ENCODE measurements around the gene ZFR.

DNA sequence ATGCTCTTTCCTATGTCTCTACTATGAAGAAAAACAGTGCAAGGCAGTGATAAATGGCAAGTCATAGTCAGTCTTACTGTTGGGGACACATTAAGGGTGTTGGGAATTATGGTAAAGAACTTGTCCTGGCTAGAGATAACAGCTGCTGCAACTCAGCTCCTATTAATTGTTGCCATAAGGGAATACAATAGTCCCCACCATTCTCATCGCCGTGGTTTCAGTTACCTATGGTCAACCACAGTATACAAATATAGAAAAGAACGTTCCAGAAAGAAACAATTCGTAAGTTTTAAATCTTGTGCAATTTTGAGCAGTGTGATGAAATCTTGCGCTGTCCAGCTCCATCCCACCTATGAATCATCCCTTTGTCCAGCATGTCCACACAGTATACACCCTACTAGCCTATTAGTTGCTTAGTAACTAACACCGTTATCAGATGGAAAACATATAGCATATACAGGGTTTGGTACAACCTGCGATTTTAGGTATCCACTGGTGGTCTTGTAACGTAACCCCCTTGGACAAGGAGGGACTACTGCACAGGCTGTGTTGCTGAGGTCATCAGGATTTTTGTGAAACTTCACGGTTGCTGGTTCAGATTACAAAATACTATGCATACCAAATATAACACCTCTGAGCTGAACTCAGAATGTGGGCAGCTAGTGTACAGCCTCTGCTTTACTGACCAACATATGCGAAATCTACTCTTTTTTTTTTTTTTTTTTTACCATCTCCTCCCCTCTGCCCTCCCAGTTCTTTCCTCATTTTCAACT, 53.5 kb downstream of the ZFR start:
- TF ChIP-seq EZH2 (IDR thresholded peaks at IDR 0.05; ENCODE audit: low read length): no peak
- TF ChIP-seq, protein P1, sequence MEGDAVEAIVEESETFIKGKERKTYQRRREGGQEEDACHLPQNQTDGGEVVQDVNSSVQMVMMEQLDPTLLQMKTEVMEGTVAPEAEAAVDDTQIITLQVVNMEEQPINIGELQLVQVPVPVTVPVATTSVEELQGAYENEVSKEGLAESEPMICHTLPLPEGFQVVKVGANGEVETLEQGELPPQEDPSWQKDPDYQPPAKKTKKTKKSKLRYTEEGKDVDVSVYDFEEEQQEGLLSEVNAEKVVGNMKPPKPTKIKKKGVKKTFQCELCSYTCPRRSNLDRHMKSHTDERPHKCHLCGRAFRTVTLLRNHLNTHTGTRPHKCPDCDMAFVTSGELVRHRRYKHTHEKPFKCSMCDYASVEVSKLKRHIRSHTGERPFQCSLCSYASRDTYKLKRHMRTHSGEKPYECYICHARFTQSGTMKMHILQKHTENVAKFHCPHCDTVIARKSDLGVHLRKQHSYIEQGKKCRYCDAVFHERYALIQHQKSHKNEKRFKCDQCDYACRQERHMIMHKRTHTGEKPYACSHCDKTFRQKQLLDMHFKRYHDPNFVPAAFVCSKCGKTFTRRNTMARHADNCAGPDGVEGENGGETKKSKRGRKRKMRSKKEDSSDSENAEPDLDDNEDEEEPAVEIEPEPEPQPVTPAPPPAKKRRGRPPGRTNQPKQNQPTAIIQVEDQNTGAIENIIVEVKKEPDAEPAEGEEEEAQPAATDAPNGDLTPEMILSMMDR (optimal IDR thresholded peaks at IDR 0.05 in 1 of 3, IDR thresholded peaks at IDR 0.05 in 1 of 3, conservative IDR thresholded peaks at IDR 0.05 in 1 of 3; ENCODE audit: extremely low read depth in 1 of 3, insufficient read depth in 2 of 3, low read length in 3 of 3): no peak

Data from keratinocyte (primary cell).